ENCODE results near the gene STX7.

DNA sequence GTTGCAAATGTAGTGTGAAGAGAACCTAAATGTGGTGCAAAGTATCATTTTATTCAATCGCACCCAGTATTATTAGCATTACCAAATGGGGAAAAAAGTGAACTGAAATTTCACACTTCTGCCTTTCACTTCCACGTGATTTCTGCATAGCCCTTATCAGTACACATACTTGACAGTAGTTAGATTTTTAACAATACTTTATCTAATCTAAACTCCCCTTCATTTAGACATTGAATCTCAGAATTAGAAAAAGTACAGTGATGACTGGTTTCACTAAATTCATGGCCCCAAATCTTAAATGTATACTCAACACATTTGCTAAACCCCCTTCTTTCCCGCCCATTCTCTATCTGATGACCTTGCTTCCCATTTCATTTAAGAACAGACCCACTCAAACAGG, 14.3 kb downstream of the STX7 start:
- no peak for TF ChIP-seq POLR2AphosphoS5 (IDR thresholded peaks at IDR 0.05)
- TF ChIP-seq, protein P1, sequence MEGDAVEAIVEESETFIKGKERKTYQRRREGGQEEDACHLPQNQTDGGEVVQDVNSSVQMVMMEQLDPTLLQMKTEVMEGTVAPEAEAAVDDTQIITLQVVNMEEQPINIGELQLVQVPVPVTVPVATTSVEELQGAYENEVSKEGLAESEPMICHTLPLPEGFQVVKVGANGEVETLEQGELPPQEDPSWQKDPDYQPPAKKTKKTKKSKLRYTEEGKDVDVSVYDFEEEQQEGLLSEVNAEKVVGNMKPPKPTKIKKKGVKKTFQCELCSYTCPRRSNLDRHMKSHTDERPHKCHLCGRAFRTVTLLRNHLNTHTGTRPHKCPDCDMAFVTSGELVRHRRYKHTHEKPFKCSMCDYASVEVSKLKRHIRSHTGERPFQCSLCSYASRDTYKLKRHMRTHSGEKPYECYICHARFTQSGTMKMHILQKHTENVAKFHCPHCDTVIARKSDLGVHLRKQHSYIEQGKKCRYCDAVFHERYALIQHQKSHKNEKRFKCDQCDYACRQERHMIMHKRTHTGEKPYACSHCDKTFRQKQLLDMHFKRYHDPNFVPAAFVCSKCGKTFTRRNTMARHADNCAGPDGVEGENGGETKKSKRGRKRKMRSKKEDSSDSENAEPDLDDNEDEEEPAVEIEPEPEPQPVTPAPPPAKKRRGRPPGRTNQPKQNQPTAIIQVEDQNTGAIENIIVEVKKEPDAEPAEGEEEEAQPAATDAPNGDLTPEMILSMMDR (IDR thresholded peaks at IDR 0.05): no peak
